GM12864 (cell line): ENCODE measurements around the gene CNKSR1.
"Not testable (repeated sequence)": the region's sequence is repeated elsewhere in the genome, so short reads cannot be mapped to it uniquely, and the experiment has no call there.

Source experiments
- DNase-seq: peaks from one replicate; pipeline ENCODE4 v3.0.0-alpha.2; 2011; ENCODE audit warnings: low read depth
- H3K4me3 ChIP-seq: 2 replicates; pipeline ENCODE4 v1.5.1; 2011; ENCODE audit warnings: mild to moderate bottlenecking, low read depth, low read length, control low read depth
- CTCF ChIP-seq: IDR thresholded peaks from 2 replicates; pipeline ENCODE4 v1.5.1; 2011; ENCODE audit warnings: low read depth, mild to moderate bottlenecking, moderate library complexity, low read length, control low read depth, inconsistent platforms; ENCODE audit errors: missing control alignments

CNKSR1 gene

DNA sequence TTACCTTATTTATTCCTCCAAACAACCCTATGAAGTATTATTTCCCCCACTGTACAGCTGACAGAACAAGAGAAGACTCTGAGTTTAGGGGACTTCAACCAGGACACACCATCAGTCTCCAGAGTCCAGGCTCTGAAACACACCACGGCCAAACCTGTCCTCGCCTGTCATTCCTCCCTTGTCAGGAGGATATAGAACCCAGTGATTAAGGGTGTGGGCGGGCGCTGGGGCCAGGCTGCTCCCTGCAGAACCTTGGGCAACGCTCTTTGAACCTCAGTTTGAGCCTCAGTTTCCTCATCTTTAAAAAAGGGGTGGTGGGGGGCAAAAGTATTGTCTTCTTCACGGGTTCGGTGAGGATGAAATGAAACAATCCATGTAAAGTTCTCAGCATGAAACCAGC lies 47.3 kb downstream of the CNKSR1 start:
- no peak overlapping the region for H3K4me3 ChIP-seq
- TF ChIP-seq CTCF: no peak
- DNase-seq: no peak

GRCh38 chr1:26225033-26225831 lies 47.9 kb downstream of the CNKSR1 start:
- H3K4me3 ChIP-seq: no peak overlapping the region
- no peak for DNase-seq
- no peak for TF ChIP-seq CTCF

- H3K4me3 ChIP-seq, DNase-seq: not testable (repeated sequence)
Measured at GRCh38 chr1:26230682-26231081, 53.4 kb downstream of the CNKSR1 start.

- H3K4me3 ChIP-seq: peak within 1 kb of the TSS; percentile 80
- peak; percentile 94 for DNase-seq
- peak; percentile 90 for TF ChIP-seq CTCF
Measured at GRCh38 chr1:26233903-26234643, 56.8 kb downstream of the CNKSR1 start, which contains the start of gene CEP85. Gene CEP85 (plus strand): TSS chr1:26234200. CDS start chr1:26239784, 5,584 bp downstream.

GRCh38 chr1:26234644-26235370 lies 57.5 kb downstream of the CNKSR1 start:
- H3K4me3 ChIP-seq: peak overlapping the region; percentile 80
- TF ChIP-seq CTCF: no peak
- no peak for DNase-seq

DNA sequence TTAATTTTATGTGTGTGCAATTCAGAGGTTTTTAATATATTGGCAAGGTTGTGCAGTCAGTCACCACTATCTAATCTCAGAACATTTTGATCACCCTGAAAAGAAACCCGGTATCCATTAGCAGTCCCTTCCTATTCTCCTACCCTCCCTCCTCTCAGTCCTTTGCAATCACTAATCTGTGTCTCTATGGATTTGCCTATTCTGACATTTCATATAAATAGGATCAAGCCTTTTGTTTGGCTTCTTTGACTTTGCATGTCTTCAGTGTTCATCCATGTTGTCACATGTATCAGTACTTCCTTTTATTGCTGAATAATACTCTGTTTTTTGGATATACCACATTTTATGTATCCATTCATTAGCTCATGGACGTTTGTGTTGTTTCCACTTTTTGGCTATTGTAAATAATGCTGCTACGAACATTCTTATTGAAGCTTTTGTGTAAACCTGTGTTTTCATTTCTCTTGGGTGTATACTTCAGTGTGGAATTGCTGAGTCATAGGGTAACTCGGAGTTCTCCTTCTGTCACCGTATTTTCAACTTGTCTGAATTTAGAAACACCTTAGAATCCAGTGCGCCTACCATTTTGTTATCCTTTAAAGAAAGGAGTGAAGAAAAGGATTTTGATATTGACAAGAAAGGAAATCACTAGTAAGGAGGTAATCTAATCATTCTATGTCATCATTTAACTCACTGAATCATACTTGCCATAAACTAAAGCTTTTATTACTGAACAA lies 60.1 kb downstream of the CNKSR1 start:
- H3K4me3 ChIP-seq: no peak overlapping the region; the same call in 1 of the 2 replicates
- no peak for DNase-seq
- TF ChIP-seq CTCF: no peak
